HG03064 (cell line): ENCODE results near the gene TUBB3.
"Not testable (repeated sequence)": the region's sequence is repeated elsewhere in the genome, so short reads cannot be mapped to it uniquely, and the experiment has no call there.

Source experiments
- ATAC-seq: cut with Tn5 transposase; IDR thresholded peaks from one replicate; pipeline ENCODE4 v1.9.1; 2021; ENCODE audit warnings: low read depth; ENCODE audit not compliant: unreplicated experiment

Gene TUBB3

GRCh38 chr16:89962754-89963498 lies 39.8 kb downstream of the TUBB3 start:
- no peak for ATAC-seq

- ATAC-seq, result no peak
Observed at GRCh38 chr16:89964201-89964600, 41.1 kb downstream of the TUBB3 start.

GRCh38 chr16:89965447-89966225 lies 42.5 kb downstream of the TUBB3 start:
- no peak for ATAC-seq

GRCh38 chr16:89966756-89967155 lies 43.6 kb downstream of the TUBB3 start:
- no peak for ATAC-seq

GRCh38 chr16:89967436-89967835 lies 44.3 kb downstream of the TUBB3 start:
- not testable (repeated sequence) for ATAC-seq

GRCh38 chr16:89968074-89968473 lies 44.9 kb downstream of the TUBB3 start:
- not testable (repeated sequence) for ATAC-seq

GRCh38 chr16:89969741-89970410 lies 46.7 kb downstream of the TUBB3 start:
- ATAC-seq, result no peak

- no peak for ATAC-seq
Observed at GRCh38 chr16:89971495-89972243, 48.5 kb downstream of the TUBB3 start.

GRCh38 chr16:89972244-89973234 lies 49.4 kb downstream of the TUBB3 start:
- ATAC-seq, result peak; percentile 74

- ATAC-seq, result no peak
Observed at GRCh38 chr16:89973235-89973634, 50.1 kb downstream of the TUBB3 start.

- ATAC-seq, result no peak
Observed at GRCh38 chr16:89973654-89974335, 50.7 kb downstream of the TUBB3 start.

GRCh38 chr16:89974870-89975269 lies 51.7 kb downstream of the TUBB3 start:
- ATAC-seq, result no peak

GRCh38 chr16:89981414-89981813 lies 58.3 kb downstream of the TUBB3 start:
- ATAC-seq, result no peak

- no peak for ATAC-seq
Observed at GRCh38 chr16:89982318-89982717, 59.2 kb downstream of the TUBB3 start.

- no peak for ATAC-seq
Observed at GRCh38 chr16:89983536-89983935, 60.4 kb downstream of the TUBB3 start.

- ATAC-seq, result no peak
Observed at GRCh38 chr16:89984216-89984615, 61.1 kb downstream of the TUBB3 start.

- ATAC-seq, result no peak
Observed at GRCh38 chr16:89985219-89985618, 62.1 kb downstream of the TUBB3 start.
